ENCODE results near the gene AHCYL2. TPM values are rescaled to one million over a fixed set of nuclear protein-coding genes. Genes with fewer than 3 reads are reported as not detected.

The AHCYL2 gene
- total and polyA plus RNA-seq, 2 experiments from 2014 or later: 7.8 to 29.4 TPM

- Histone ChIP-seq H3K27me3 (ENCODE audit: insufficient read depth) (no peaks in the 10 kb centered on the region), H3K9me2 (ENCODE audit: insufficient read depth) (no peaks in the 10 kb centered on the region), H3K79me2 (replicated peaks; ENCODE audit: insufficient read depth) (no peaks in the 10 kb centered on the region), H3K4me1 (ENCODE audit: insufficient read depth) (no peaks in the 10 kb centered on the region), H3K4me2 (no peak overlapping the region), H2AFZ (no peak overlapping the region), H3F3A (replicated peaks; ENCODE audit: low read depth) (no peaks in the 10 kb centered on the region), H3K27ac (ENCODE audit: low read depth) (no peak overlapping the region), H4K20me1 (replicated peaks; ENCODE audit: insufficient read depth) (no peaks in the 10 kb centered on the region), H3K36me3 (ENCODE audit: insufficient read depth) (no peaks in the 10 kb centered on the region), H3K4me3 (no peak overlapping the region)
- TF ChIP-seq, protein P1, sequence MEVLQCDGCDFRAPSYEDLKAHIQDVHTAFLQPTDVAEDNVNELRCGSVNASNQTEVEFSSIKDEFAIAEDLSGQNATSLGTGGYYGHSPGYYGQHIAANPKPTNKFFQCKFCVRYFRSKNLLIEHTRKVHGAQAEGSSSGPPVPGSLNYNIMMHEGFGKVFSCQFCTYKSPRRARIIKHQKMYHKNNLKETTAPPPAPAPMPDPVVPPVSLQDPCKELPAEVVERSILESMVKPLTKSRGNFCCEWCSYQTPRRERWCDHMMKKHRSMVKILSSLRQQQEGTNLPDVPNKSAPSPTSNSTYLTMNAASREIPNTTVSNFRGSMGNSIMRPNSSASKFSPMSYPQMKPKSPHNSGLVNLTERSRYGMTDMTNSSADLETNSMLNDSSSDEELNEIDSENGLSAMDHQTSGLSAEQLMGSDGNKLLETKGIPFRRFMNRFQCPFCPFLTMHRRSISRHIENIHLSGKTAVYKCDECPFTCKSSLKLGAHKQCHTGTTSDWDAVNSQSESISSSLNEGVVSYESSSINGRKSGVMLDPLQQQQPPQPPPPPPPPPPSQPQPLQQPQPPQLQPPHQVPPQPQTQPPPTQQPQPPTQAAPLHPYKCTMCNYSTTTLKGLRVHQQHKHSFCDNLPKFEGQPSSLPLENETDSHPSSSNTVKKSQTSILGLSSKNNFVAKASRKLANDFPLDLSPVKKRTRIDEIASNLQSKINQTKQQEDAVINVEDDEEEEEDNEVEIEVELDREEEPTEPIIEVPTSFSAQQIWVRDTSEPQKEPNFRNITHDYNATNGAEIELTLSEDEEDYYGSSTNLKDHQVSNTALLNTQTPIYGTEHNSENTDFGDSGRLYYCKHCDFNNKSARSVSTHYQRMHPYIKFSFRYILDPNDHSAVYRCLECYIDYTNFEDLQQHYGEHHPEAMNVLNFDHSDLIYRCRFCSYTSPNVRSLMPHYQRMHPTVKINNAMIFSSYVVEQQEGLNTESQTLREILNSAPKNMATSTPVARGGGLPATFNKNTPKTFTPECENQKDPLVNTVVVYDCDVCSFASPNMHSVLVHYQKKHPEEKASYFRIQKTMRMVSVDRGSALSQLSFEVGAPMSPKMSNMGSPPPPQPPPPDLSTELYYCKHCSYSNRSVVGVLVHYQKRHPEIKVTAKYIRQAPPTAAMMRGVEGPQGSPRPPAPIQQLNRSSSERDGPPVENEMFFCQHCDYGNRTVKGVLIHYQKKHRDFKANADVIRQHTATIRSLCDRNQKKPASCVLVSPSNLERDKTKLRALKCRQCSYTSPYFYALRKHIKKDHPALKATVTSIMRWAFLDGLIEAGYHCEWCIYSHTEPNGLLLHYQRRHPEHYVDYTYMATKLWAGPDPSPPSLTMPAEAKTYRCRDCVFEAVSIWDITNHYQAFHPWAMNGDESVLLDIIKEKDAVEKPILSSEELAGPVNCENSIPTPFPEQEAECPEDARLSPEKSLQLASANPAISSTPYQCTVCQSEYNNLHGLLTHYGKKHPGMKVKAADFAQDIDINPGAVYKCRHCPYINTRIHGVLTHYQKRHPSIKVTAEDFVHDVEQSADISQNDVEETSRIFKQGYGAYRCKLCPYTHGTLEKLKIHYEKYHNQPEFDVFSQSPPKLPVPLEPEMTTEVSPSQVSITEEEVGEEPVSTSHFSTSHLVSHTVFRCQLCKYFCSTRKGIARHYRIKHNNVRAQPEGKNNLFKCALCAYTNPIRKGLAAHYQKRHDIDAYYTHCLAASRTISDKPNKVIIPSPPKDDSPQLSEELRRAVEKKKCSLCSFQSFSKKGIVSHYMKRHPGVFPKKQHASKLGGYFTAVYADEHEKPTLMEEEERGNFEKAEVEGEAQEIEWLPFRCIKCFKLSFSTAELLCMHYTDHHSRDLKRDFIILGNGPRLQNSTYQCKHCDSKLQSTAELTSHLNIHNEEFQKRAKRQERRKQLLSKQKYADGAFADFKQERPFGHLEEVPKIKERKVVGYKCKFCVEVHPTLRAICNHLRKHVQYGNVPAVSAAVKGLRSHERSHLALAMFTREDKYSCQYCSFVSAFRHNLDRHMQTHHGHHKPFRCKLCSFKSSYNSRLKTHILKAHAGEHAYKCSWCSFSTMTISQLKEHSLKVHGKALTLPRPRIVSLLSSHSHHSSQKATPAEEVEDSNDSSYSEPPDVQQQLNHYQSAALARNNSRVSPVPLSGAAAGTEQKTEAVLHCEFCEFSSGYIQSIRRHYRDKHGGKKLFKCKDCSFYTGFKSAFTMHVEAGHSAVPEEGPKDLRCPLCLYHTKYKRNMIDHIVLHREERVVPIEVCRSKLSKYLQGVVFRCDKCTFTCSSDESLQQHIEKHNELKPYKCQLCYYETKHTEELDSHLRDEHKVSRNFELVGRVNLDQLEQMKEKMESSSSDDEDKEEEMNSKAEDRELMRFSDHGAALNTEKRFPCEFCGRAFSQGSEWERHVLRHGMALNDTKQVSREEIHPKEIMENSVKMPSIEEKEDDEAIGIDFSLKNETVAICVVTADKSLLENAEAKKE (CRISPR knock-in tag; IDR thresholded peaks at IDR 0.05): no peak
- TF ChIP-seq STAT1 (IDR thresholded peaks at IDR 0.05; ENCODE audit: unreplicated experiment) (no peak), ZNF331 (CRISPR knock-in tag; IDR thresholded peaks at IDR 0.05; ENCODE audit: low read depth) (no peak), JUNB (IDR thresholded peaks at IDR 0.05; ENCODE audit: unreplicated experiment) (no peak), CREB1 (CRISPR knock-in tag; IDR thresholded peaks at IDR 0.05; ENCODE audit: low read depth) (no peak), POLR2AphosphoS5 (IDR thresholded peaks at IDR 0.05; ENCODE audit: low read depth) (no peak), EZH2phosphoT487 (IDR thresholded peaks at IDR 0.05; ENCODE audit: unreplicated experiment) (no peak)
- TF ChIP-seq, protein P2, sequence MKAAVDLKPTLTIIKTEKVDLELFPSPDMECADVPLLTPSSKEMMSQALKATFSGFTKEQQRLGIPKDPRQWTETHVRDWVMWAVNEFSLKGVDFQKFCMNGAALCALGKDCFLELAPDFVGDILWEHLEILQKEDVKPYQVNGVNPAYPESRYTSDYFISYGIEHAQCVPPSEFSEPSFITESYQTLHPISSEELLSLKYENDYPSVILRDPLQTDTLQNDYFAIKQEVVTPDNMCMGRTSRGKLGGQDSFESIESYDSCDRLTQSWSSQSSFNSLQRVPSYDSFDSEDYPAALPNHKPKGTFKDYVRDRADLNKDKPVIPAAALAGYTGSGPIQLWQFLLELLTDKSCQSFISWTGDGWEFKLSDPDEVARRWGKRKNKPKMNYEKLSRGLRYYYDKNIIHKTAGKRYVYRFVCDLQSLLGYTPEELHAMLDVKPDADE (IDR thresholded peaks at IDR 0.05): no peak
- TF ChIP-seq, protein P3, sequence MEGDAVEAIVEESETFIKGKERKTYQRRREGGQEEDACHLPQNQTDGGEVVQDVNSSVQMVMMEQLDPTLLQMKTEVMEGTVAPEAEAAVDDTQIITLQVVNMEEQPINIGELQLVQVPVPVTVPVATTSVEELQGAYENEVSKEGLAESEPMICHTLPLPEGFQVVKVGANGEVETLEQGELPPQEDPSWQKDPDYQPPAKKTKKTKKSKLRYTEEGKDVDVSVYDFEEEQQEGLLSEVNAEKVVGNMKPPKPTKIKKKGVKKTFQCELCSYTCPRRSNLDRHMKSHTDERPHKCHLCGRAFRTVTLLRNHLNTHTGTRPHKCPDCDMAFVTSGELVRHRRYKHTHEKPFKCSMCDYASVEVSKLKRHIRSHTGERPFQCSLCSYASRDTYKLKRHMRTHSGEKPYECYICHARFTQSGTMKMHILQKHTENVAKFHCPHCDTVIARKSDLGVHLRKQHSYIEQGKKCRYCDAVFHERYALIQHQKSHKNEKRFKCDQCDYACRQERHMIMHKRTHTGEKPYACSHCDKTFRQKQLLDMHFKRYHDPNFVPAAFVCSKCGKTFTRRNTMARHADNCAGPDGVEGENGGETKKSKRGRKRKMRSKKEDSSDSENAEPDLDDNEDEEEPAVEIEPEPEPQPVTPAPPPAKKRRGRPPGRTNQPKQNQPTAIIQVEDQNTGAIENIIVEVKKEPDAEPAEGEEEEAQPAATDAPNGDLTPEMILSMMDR (conservative IDR thresholded peaks at IDR 0.05; ENCODE audit: low read depth in 2 of 2): no peak
- H3K4me1 Mint-ChIP-seq: peaks cover 5% of the 10 kb centered on the region
- DNase-seq (ENCODE audit: low spot score) (no peak), ATAC-seq (no peak)
- no peaks in the 10 kb centered on the region for H3K36me3 Mint-ChIP-seq (ENCODE audit: low read depth)
- no peak overlapping the region for H3K27ac Mint-ChIP-seq
- no peaks in the 10 kb centered on the region for H3K27me3 Mint-ChIP-seq (ENCODE audit: insufficient read depth, low read depth, poor library complexity)
- no peak overlapping the region for H3K4me3 Mint-ChIP-seq
- H3K9me3 Mint-ChIP-seq: no peaks in the 10 kb centered on the region
Observed at GRCh38 chr7:129394101-129394500, 169.3 kb downstream of the AHCYL2 start.

Data from GM23338 (cell line).